Tibial artery (tissue), 4 donors: Measurements from ENCODE around the gene KCNJ9.

ENCODE experiments used
- DNase-seq, 2 donors: peaks; one replicate each; pipeline ENCODE4 v3.0.0-alpha.2; 2019
- H3K27ac ChIP-seq, 2 donors: fragments of 200-600 bp; sonication (generic) in 1 of 2; 1 replicate in 1 of 2; 2 replicates in 1 of 2; pipeline ENCODE4 v1.5.1; 2018 to 2019; ENCODE audit warnings: mild to moderate bottlenecking in 1 of 2
- H3K27me3 ChIP-seq, 2 donors: fragments of 200-600 bp; sonication (generic) in 1 of 2; one replicate each; pipeline versions ENCODE4 v1.5.1 to v1.6.0; 2016 to 2019
- H3K36me3 ChIP-seq, 3 donors: fragments of 200-600 bp; sonication (generic) in 2 of 3; one replicate each; pipeline ENCODE4 v1.5.1; 2016 to 2019; ENCODE audit warnings: mild to moderate bottlenecking in 2 of 3
- H3K4me1 ChIP-seq, 4 donors: fragments of 200-600 bp; sonication (generic) in 2 of 4; 1 replicate in 3 of 4; 2 replicates in 1 of 4; pipeline ENCODE4 v1.5.1; 2016 to 2019
- H3K4me3 ChIP-seq, 2 donors: fragments of 200-600 bp; sonication (generic) in 1 of 2; 1 replicate in 1 of 2; 2 replicates in 1 of 2; pipeline ENCODE4 v1.5.1; 2018 to 2019; ENCODE audit warnings: mild to moderate bottlenecking in 2 of 2
- H3K9me3 ChIP-seq, 3 donors: fragments of 200-600 bp; sonication (generic) in 1 of 3; one replicate each; pipeline ENCODE4 v1.5.1; 2016 to 2019
- intact Hi-C: fragments of 100-400 bp; cut with DNase I; formaldehyde crosslinking; loops from one replicate; pipeline ENCODE4 v1.15.0; 2023; ENCODE audit warnings: low total_unique reads
- TF ChIP-seq, protein P1 (sequence below), 2 experiments: fragments of 200-600 bp in 1 of 2; fragments of 450-650 bp in 1 of 2; IDR thresholded peaks; one replicate each; pipeline ENCODE4 v1.5.1; 2017 to 2019; ENCODE audit warnings: antibody characterized with exemption in 2 of 2, mild to moderate bottlenecking in 1 of 2, moderate library complexity in 1 of 2

KCNJ9 gene

DNA sequence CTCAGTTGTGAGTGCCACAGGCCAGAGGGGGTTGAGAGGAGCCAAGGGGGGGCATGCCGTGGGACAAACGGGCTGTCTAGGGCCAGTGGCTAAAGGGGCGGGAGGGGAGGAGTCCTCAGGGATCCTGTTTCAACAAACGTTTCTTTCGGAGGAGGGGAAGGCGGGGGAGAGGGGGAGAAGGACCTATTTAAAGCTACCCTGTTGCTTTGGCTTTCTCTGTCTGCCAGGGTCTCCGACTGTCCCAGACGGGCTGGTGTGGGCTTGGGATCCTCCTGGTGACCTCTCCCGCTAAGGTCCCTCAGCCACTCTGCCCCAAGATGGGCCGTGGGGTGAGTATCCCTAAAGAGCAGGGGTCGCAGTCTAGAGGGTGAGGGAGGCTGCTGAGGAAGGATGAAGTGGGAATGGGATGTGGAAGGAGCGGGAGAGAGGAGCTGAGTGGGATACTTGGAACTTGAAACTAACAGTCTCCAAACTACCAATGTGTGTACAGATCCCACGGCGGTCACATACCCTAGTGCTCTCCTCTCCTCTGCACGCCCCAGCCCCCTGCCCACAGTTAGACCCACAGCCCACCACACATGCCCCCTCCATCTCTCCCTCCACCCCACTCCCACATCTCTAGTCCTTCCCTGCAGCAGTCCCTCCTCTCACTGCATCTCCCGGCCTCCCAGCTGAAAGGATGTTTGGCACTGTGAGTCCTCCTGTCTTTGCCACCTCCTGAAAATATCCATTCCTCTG is 34.4 kb downstream of the KCNJ9 start, which contains the start of gene ATP1A2:
ATP1A2 (plus strand) TSS at position 215 of the 738 bp plus-strand sequence; CDS start at position 318, 103 bp downstream.
- Histone ChIP-seq H3K9me3 (no peaks in the 10 kb centered on the region), H3K27ac (peak within 1 kb of the TSS; percentile 86 to 90), H3K27me3 (no peaks in the 10 kb centered on the region), H3K4me3 (peak within 1 kb of the TSS; percentile 57 to 66), H3K36me3 (peaks cover 0 to 3% (median 0%) of the 10 kb centered on the region in 3 donors), H3K4me1 (peaks cover 0 to 74% (median 39%) of the 10 kb centered on the region in 4 donors)
- peak; percentile 49 to 91 for DNase-seq
- TF ChIP-seq, protein P1, sequence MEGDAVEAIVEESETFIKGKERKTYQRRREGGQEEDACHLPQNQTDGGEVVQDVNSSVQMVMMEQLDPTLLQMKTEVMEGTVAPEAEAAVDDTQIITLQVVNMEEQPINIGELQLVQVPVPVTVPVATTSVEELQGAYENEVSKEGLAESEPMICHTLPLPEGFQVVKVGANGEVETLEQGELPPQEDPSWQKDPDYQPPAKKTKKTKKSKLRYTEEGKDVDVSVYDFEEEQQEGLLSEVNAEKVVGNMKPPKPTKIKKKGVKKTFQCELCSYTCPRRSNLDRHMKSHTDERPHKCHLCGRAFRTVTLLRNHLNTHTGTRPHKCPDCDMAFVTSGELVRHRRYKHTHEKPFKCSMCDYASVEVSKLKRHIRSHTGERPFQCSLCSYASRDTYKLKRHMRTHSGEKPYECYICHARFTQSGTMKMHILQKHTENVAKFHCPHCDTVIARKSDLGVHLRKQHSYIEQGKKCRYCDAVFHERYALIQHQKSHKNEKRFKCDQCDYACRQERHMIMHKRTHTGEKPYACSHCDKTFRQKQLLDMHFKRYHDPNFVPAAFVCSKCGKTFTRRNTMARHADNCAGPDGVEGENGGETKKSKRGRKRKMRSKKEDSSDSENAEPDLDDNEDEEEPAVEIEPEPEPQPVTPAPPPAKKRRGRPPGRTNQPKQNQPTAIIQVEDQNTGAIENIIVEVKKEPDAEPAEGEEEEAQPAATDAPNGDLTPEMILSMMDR (IDR thresholded peaks at IDR 0.05): no peak
- intact Hi-C loops: no loop called here

DNA sequence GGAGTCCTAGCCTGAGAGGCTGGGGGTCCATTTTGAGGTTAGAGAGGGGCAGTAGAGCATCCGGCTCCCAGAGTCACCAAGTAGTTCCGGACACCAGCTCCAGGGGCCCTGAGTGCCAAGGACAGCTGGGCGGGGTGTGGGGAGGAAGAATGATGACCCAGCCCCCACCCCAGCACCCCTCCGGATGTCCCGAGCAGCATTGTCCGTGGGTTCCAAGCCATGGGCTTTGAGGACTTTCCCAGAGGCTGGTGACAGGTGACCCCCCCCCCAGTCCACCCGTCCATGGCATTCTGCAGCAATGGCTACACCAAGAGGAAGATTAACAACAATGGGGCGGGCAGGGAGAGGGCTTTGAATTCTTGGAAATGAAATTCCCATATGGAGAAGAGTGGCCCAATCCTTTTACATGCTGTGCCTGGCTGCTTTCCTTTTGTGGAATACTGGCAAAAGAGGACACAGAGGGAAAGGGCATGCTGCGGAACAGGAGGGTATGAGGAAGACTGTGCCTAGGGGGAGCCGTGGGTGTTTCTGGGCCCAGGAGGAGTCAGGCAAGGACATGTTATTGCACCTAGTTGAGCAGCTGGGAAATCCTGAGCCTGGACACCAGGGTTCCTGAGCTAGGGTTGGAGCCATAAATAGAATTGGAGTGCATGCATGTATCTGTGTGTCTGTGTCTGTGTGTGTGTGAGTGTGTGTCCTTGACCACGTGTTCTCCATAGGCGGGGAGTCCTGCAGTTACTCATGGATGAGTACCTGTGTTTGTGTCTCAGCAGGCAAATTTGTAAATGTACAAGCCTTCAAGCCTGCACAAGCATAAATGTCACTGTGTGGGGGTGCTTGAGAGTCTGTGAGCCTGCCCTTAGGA is 35.2 kb downstream of the KCNJ9 start:
- Histone ChIP-seq H3K27ac (peak overlapping the region; percentile 86 to 90), H3K9me3 (no peaks in the 10 kb centered on the region), H3K4me3 (peak overlapping the region; percentile 57 to 66), H3K27me3 (no peaks in the 10 kb centered on the region), H3K4me1 (peaks cover 0 to 82% (median 41%) of the 10 kb centered on the region in 4 donors), H3K36me3 (peaks cover 6 to 11% (median 7%) of the 10 kb centered on the region in 3 donors)
- TF ChIP-seq, protein P1 (IDR thresholded peaks at IDR 0.05): peak in 1 of 2 experiments; percentile 18
- intact Hi-C loops: no loop called here
- peak in 1 of 2 donors; percentile 82 for DNase-seq

DNA sequence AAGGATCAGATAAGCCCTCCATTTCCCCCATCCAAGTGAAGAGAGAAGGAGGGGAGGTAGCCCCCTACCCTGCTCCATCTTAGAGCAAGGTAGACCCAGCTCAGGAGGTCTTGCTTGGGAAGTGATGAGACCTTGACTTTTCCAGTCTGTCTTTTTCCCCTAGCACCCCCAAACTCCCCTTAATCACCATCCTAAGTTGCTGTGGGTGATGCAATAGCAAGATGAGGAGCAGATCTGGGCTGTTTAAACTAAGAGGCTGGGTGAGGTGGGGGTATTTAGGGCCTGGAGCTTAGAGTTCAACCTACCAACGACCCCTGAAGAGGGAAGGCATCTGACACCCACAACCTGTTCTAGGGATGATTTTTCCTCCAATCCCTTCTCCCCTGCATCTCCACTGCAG is 36.0 kb downstream of the KCNJ9 start:
- Histone ChIP-seq H3K9me3 (no peaks in the 10 kb centered on the region), H3K4me3 (peak overlapping the region; percentile 57 to 66), H3K36me3 (peaks cover 11 to 19% (median 13%) of the 10 kb centered on the region in 3 donors), H3K27ac (peak overlapping the region; percentile 86 to 90), H3K27me3 (no peaks in the 10 kb centered on the region), H3K4me1 (peaks cover 0 to 80% (median 40%) of the 10 kb centered on the region in 4 donors)
- TF ChIP-seq, protein P1 (IDR thresholded peaks at IDR 0.05): no peak
- no peak for DNase-seq
- intact Hi-C loops: no loop called here

DNA sequence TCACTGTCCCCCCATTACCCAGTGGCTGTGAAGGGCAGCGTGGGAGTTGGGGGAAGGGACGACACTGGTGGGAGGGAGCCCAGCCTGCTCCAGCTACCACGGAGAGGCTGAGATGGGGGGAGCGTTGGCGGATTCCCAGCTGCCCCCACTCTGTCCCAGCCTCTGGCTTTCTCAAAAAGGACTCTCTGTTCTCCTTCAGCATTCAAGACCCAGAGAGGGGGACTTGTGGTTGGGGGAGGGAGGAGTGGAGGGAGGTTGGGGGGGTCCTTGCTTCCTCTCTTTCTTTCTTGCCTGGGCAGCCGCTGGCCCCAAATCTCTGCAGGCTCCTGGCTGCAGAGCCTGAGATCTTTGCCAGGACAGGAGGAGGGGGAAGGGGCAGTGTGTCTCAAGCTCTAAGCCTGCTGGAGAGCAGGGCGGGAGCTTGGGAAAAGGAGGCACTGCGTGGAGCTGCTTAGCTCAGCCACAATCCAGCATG is 36.4 kb downstream of the KCNJ9 start:
- Histone ChIP-seq H3K9me3 (no peaks in the 10 kb centered on the region), H3K4me3 (peak overlapping the region; percentile 57 to 66), H3K36me3 (peaks cover 13 to 20% (median 17%) of the 10 kb centered on the region in 3 donors), H3K27ac (peak overlapping the region; percentile 86 to 90), H3K4me1 (peaks cover 0 to 77% (median 39%) of the 10 kb centered on the region in 4 donors), H3K27me3 (no peaks in the 10 kb centered on the region)
- intact Hi-C loops: no loop called here
- peak; percentile 38 to 91 for DNase-seq
- TF ChIP-seq, protein P1 (IDR thresholded peaks at IDR 0.05): no peak

DNA sequence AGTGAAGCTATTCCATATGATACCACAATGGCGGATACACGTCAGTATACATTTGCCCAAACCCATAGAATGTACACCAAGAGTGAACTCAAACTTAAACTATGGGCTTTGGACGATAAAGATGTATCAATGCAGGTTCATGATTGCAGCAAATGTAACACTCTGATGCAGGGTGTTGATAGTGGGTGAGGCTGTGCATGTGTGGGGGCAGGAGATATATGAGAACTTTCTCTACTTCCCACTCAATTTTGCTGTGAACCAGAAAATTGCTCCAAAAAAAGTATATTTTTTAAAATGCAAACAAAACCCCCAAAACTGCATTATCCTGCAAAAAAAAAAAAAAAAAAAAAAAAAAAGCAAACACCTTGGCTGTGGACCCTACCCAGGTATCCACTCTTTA is 37.6 kb downstream of the KCNJ9 start:
- no peak for DNase-seq
- intact Hi-C loops: no loop called here
- Histone ChIP-seq H3K36me3 (peaks cover 19 to 28% (median 22%) of the 10 kb centered on the region in 3 donors), H3K9me3 (no peaks in the 10 kb centered on the region), H3K4me1 (peaks cover 0 to 75% (median 35%) of the 10 kb centered on the region in 4 donors), H3K4me3 (no peak overlapping the region), H3K27ac (peak overlapping the region in 1 of 2 donors; percentile 24), H3K27me3 (no peaks in the 10 kb centered on the region)
- TF ChIP-seq, protein P1 (IDR thresholded peaks at IDR 0.05): no peak
